CD14-positive monocyte (primary cell): ENCODE data around the gene PLEKHM2. TPM values are rescaled to one million over a fixed set of nuclear protein-coding genes. Genes with fewer than 3 reads are reported as not detected.

Source experiments
- DNase-seq, 3 donors: peaks; one replicate each; pipeline ENCODE4 v3.0.0-alpha.2; 2011 to 2022
- H2AFZ ChIP-seq: 2 replicates; pipeline ENCODE4 v1.6.0; 2012; ENCODE audit warnings: mild to moderate bottlenecking, low read depth, low read length, inconsistent platforms; ENCODE audit not compliant: insufficient read depth, poor library complexity, severe bottlenecking
- H3K27ac ChIP-seq, 2 donors: 1 replicate in 1 of 2; 2 replicates in 1 of 2; pipeline ENCODE4 v1.5.1; 2012 to 2013; ENCODE audit warnings: low read length in 2 of 2, control low read depth in 1 of 2, inconsistent platforms in 1 of 2, low read depth in 1 of 2, mild to moderate bottlenecking in 1 of 2
- H3K27me3 ChIP-seq, 2 donors: one replicate each; pipeline versions ENCODE4 v1.6.0 to v1.6.1; 2011 to 2013; ENCODE audit warnings: low read length in 2 of 2; ENCODE audit not compliant: control insufficient read depth in 2 of 2, insufficient read depth in 2 of 2
- H3K36me3 ChIP-seq, 2 donors: replicated peaks in 1 of 2; 1 replicate in 1 of 2; 2 replicates in 1 of 2; pipeline versions ENCODE4 v1.5.1 to v1.6.1; 2012 to 2013; ENCODE audit warnings: low read length in 2 of 2, control low read depth in 1 of 2, inconsistent platforms in 1 of 2, mild to moderate bottlenecking in 1 of 2; ENCODE audit not compliant: insufficient read depth in 2 of 2, control insufficient read depth in 1 of 2
- H3K4me1 ChIP-seq, 2 donors: 1 replicate in 1 of 2; 2 replicates in 1 of 2; pipeline versions ENCODE4 v1.5.1 to v1.6.1; 2012 to 2013; ENCODE audit warnings: low read length in 2 of 2, control low read depth in 1 of 2, inconsistent platforms in 1 of 2, mild to moderate bottlenecking in 1 of 2, moderate library complexity in 1 of 2; ENCODE audit not compliant: insufficient read depth in 2 of 2, control insufficient read depth in 1 of 2
- H3K4me2 ChIP-seq: replicated peaks from 2 replicates; pipeline ENCODE3; 2012; ENCODE audit warnings: low read length, moderate library complexity, mild to moderate bottlenecking; ENCODE audit not compliant: poor library complexity, severe bottlenecking; ENCODE audit errors: extremely low read depth
- H3K4me3 ChIP-seq, 3 experiments: fragments of 200-600 bp in 1 of 3; sonication (generic) in 1 of 3; replicated peaks in 1 of 3; 1 replicate in 2 of 3; 2 replicates in 1 of 3; pipeline ENCODE4 v1.5.1; 2011 to 2013; ENCODE audit warnings: low read length in 3 of 3, mild to moderate bottlenecking in 3 of 3, control low read depth in 2 of 3, low read depth in 2 of 3, inconsistent platforms in 1 of 3, moderate library complexity in 1 of 3
- H3K79me2 ChIP-seq: 2 replicates; pipeline ENCODE4 v1.6.0; 2012; ENCODE audit warnings: mild to moderate bottlenecking, control low read depth, inconsistent platforms, low read length, moderate library complexity; ENCODE audit not compliant: insufficient read depth
- H3K9ac ChIP-seq: 2 replicates; pipeline ENCODE4 v1.6.0; 2017; ENCODE audit warnings: low read length, mild to moderate bottlenecking; ENCODE audit not compliant: insufficient read depth, poor library complexity, severe bottlenecking
- H3K9me3 ChIP-seq, 2 donors: replicated peaks in 1 of 2; 1 replicate in 1 of 2; 2 replicates in 1 of 2; pipeline versions ENCODE4 v1.5.1 to v1.6.1; 2012 to 2013; ENCODE audit warnings: low read length in 2 of 2, control low read depth in 1 of 2; ENCODE audit not compliant: control insufficient read depth in 1 of 2, insufficient read depth in 1 of 2
- H4K20me1 ChIP-seq: 2 replicates; pipeline ENCODE4 v1.6.0; 2012; ENCODE audit warnings: mild to moderate bottlenecking, low read length, control low read depth, moderate library complexity; ENCODE audit not compliant: insufficient read depth
- H3K27ac Mint-ChIP-seq, 7 donors: one replicate each; pipeline ENCODE4 v1.8.0; 2020; ENCODE audit warnings: mild to moderate bottlenecking in 7 of 7, mixed read lengths in 7 of 7, moderate library complexity in 6 of 7, inconsistent platforms in 2 of 7
- H3K27me3 Mint-ChIP-seq, 3 donors: one replicate each; pipeline ENCODE4 v1.8.0; 2021 to 2022; ENCODE audit warnings: low read depth in 3 of 3, mild to moderate bottlenecking in 3 of 3, mixed read lengths in 3 of 3, moderate library complexity in 3 of 3, inconsistent platforms in 1 of 3
- H3K36me3 Mint-ChIP-seq, 2 donors: one replicate each; pipeline ENCODE4 v1.8.0; 2020; ENCODE audit warnings: mixed read lengths in 2 of 2, inconsistent platforms in 1 of 2, mild to moderate bottlenecking in 1 of 2
- H3K4me1 Mint-ChIP-seq: one replicate; pipeline ENCODE4 v1.8.0; 2020; ENCODE audit warnings: mild to moderate bottlenecking, mixed read lengths
- H3K4me3 Mint-ChIP-seq, 2 donors: one replicate each; pipeline ENCODE4 v1.8.0; 2020; ENCODE audit warnings: mild to moderate bottlenecking in 2 of 2, mixed read lengths in 2 of 2, moderate library complexity in 1 of 2
- H3K9me3 Mint-ChIP-seq, 7 donors: one replicate each; pipeline ENCODE4 v1.8.0; 2020 to 2022; ENCODE audit warnings: mixed read lengths in 7 of 7, mild to moderate bottlenecking in 6 of 7, moderate library complexity in 6 of 7, inconsistent platforms in 2 of 7
- WGBS: methylation state at CpG from one replicate; pipeline ENCODE4 v1.1.5; 2013; ENCODE audit warnings: missing lambda C conversion rate; ENCODE audit not compliant: insufficient coverage; 5-methylcytosine and 5-hydroxymethylcytosine counted together
- intact Hi-C, 2 donors: fragments of 100-400 bp; cut with micrococcal nuclease; formaldehyde crosslinking; loops; one replicate each; pipeline versions ENCODE4 v1.15.0 to v1.15.1; 2023
- polyA plus RNA-seq, 3 donors: library from polyadenylated mRNA; depleted of rRNA in 1 of 3; unstranded in 2 of 3; stranded (reverse) in 1 of 3; fragments of 300-500 nt in 2 of 3; fragments of >200 nt in 1 of 3; fragmentation: Illumina TruSeq in 2 of 3; gene quantifications; 1 replicate in 2 of 3; 2 replicates in 1 of 3; pipeline ENCODE4 v1.2.3, GENCODE V29; 2012 to 2021
- TF ChIP-seq, protein P1 (sequence below): fragments of 200-600 bp; IDR thresholded peaks from one replicate; pipeline ENCODE4 v1.8.0; 2022; ENCODE audit warnings: antibody characterized with exemption, mild to moderate bottlenecking

Gene PLEKHM2
- polyA plus RNA-seq, 3 donors = 4.0 to 79.3 (median 5.8) TPM

- no peak overlapping the region for H3K4me3 Mint-ChIP-seq
- H3K4me1 Mint-ChIP-seq = no peaks in the 10 kb centered on the region
- peaks cover 81 to 98% of the 10 kb centered on the region in 2 donors for H3K36me3 Mint-ChIP-seq
- no peaks in the 10 kb centered on the region for H3K4me1 ChIP-seq
- H3K9me3 Mint-ChIP-seq = no peaks in the 10 kb centered on the region
- H3K27me3 Mint-ChIP-seq = peaks cover 0 to 3% (median 2%) of the 10 kb centered on the region in 3 donors
- peaks cover 95 to 98% of the 10 kb centered on the region in 2 donors for H3K36me3 ChIP-seq
- TF ChIP-seq, protein P1, sequence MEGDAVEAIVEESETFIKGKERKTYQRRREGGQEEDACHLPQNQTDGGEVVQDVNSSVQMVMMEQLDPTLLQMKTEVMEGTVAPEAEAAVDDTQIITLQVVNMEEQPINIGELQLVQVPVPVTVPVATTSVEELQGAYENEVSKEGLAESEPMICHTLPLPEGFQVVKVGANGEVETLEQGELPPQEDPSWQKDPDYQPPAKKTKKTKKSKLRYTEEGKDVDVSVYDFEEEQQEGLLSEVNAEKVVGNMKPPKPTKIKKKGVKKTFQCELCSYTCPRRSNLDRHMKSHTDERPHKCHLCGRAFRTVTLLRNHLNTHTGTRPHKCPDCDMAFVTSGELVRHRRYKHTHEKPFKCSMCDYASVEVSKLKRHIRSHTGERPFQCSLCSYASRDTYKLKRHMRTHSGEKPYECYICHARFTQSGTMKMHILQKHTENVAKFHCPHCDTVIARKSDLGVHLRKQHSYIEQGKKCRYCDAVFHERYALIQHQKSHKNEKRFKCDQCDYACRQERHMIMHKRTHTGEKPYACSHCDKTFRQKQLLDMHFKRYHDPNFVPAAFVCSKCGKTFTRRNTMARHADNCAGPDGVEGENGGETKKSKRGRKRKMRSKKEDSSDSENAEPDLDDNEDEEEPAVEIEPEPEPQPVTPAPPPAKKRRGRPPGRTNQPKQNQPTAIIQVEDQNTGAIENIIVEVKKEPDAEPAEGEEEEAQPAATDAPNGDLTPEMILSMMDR = no peak
- no peak overlapping the region for H3K27ac ChIP-seq
- 94% methylated on average over 17 of the region's 22 CpGs for WGBS
- H3K27me3 ChIP-seq = no peaks in the 10 kb centered on the region
- no peaks in the 10 kb centered on the region for H3K9me3 ChIP-seq
- intact Hi-C loops = no loop called here
- H3K4me2 ChIP-seq = no peak overlapping the region
- H4K20me1 ChIP-seq = peaks cover 21% of the 10 kb centered on the region
- H3K9ac ChIP-seq = no peak overlapping the region
- no peaks in the 10 kb centered on the region for H3K79me2 ChIP-seq
- DNase-seq = no peak
- H3K27ac Mint-ChIP-seq = peak overlapping the region in 3 of 7 donors; percentile 19 to 60 (median 41)
- no peak overlapping the region for H3K4me3 ChIP-seq
- no peak overlapping the region for H2AFZ ChIP-seq
Measured at GRCh38 chr1:15728937-15729657, 45.0 kb downstream of the PLEKHM2 start.

DNA sequence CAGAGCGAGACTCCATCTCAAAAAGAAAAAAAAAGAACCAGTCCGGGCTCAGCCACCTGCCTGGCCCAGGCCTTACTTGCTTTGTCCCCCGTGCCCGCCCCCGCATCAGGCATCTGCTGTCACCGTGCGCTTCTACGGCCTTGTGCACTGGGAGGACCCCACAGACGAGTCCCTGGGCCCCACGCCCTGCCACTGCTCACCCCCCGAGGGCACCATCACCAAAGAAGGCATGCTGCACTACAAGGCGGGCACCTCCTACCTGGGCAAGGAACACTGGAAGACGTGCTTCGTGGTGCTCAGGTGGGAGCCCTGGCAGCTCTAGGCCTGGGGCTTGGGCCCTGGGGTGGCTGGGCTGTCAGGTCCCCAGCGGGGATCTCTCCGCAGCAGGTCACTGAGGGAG, 46.3 kb downstream of the PLEKHM2 start:
- Mint-ChIP-seq H3K27ac (no peak overlapping the region), H3K4me3 (no peak overlapping the region), H3K36me3 (peaks cover 78 to 95% of the 10 kb centered on the region in 2 donors), H3K9me3 (no peaks in the 10 kb centered on the region), H3K27me3 (peaks cover 0 to 3% (median 2%) of the 10 kb centered on the region in 3 donors), H3K4me1 (no peaks in the 10 kb centered on the region)
- no peak overlapping the region for H3K9ac ChIP-seq
- 98% methylated on average over 16 of the region's 16 CpGs for WGBS
- no peak overlapping the region for H3K4me3 ChIP-seq
- no peaks in the 10 kb centered on the region for H3K9me3 ChIP-seq
- DNase-seq = no peak
- peaks cover 93 to 99% of the 10 kb centered on the region in 2 donors for H3K36me3 ChIP-seq
- intact Hi-C loops = no loop called here
- peaks cover 17% of the 10 kb centered on the region for H4K20me1 ChIP-seq
- no peaks in the 10 kb centered on the region for H3K4me1 ChIP-seq
- H3K27ac ChIP-seq = no peak overlapping the region
- TF ChIP-seq, protein P1 = no peak
- H3K27me3 ChIP-seq = no peaks in the 10 kb centered on the region
- no peak overlapping the region for H2AFZ ChIP-seq
- no peaks in the 10 kb centered on the region for H3K79me2 ChIP-seq
- H3K4me2 ChIP-seq = no peak overlapping the region
